Adrenal gland (tissue), 12 donors: Measurements from ENCODE around the gene FYCO1. TPM values are rescaled to one million over a fixed set of nuclear protein-coding genes. Genes with fewer than 3 reads are reported as not detected.

Experiments used
- DNase-seq, 7 donors: peaks; one replicate each; pipeline ENCODE4 v3.0.0-alpha.2; 2019 to 2020
- H3K27ac ChIP-seq, 5 donors: fragments of 200-600 bp; sonication (generic) in 4 of 5; 1 replicate in 3 of 5; 2 replicates in 2 of 5; pipeline versions ENCODE4 v1.5.1 to v1.8.0; 2016 to 2020; ENCODE audit warnings: mild to moderate bottlenecking in 1 of 5
- H3K27me3 ChIP-seq: fragments of 200-600 bp; 2 replicates; pipeline ENCODE4 v1.8.0; 2021
- H3K36me3 ChIP-seq, 2 donors: fragments of 200-600 bp; replicated peaks in 1 of 2; 1 replicate in 1 of 2; 2 replicates in 1 of 2; pipeline versions ENCODE4 v1.5.1 to v1.8.0; 2018 to 2022
- H3K4me1 ChIP-seq, 2 donors: fragments of 200-600 bp; replicated peaks in 1 of 2; 1 replicate in 1 of 2; 2 replicates in 1 of 2; pipeline versions ENCODE4 v1.5.1 to v1.8.0; 2018 to 2021
- H3K4me3 ChIP-seq, 4 donors: fragments of 200-600 bp; sonication (generic) in 3 of 4; one replicate each; pipeline ENCODE4 v1.5.1; 2016 to 2018
- H3K9me3 ChIP-seq, 3 donors: fragments of 200-600 bp; sonication (generic) in 1 of 3; replicated peaks in 1 of 3; 1 replicate in 2 of 3; 2 replicates in 1 of 3; pipeline versions ENCODE4 v1.5.1 to v1.8.0; 2016 to 2021
- POLR2A ChIP-seq, 2 donors: fragments of 450-650 bp; IDR thresholded peaks; one replicate each; pipeline ENCODE4 v1.6.1; 2017; ENCODE audit warnings: antibody characterized with exemption in 2 of 2, mild to moderate bottlenecking in 2 of 2, moderate library complexity in 1 of 2
- WGBS, 4 donors: extraction: QIAGEN DNeasy Blood & Tissue Kit in 2 of 4; methylation state at CpG; one replicate each; pipeline versions ENCODE4 v1.1.5 to v1.1.7; 2013 to 2017; 5-methylcytosine and 5-hydroxymethylcytosine counted together
- intact Hi-C, 2 donors: fragments of 100-400 bp; cut with DNase I; formaldehyde crosslinking; loops; one replicate each; pipeline versions ENCODE4 v1.14.1 to v1.15.0; 2022 to 2023
- polyA plus RNA-seq, 3 donors: library from polyadenylated mRNA; stranded (reverse); fragments of 200-250 nt in 2 of 3; fragments of 350-450 nt in 1 of 3; fragmentation: Illumina TruSeq in 1 of 3; extraction: RNeasy Lipid Tissue Mini Kit (QIAGEN cat#74804) in 1 of 3; gene quantifications; one replicate each; pipeline ENCODE4 v1.2.3, GENCODE V29; 2013 to 2014
- total RNA-seq, 9 donors: library from RNA; depleted of rRNA in 4 of 9; stranded (reverse); fragments of >200 nt in 4 of 9; fragments of 120-200 nt in 1 of 9; fragmentation: NEBNext Ultra II Directional in 1 of 9; extraction: Animal tissue kit (Norgen Biotek cat#: 25700) in 1 of 9; gene quantifications; one replicate each; pipeline versions ENCODE4 v1.1.0 to v1.2.4, GENCODE V29; 2013 to 2023
- TF ChIP-seq, protein P1 (sequence below), 6 experiments: fragments of 450-650 bp in 4 of 6; fragments of 200-600 bp in 2 of 6; sonication (generic) in 1 of 6; IDR thresholded peaks; 1 replicate in 5 of 6; 2 replicates in 1 of 6; pipeline versions ENCODE4 v1.5.1 to v1.8.0; 2016 to 2021; ENCODE audit warnings: antibody characterized with exemption in 6 of 6, mild to moderate bottlenecking in 2 of 6, moderate library complexity in 1 of 6
- donor health status: healthy with polysubstance abuse.
- donor health status: Bipolar disorder and iron deficiency.
- donor health status: DM: yes; HTN: yes; CAD: no.
- donor health status: DM: no; HTN: no; CAD: no.
- donor health status: DM: no; HTN: no; CAD: no.
- donor health status: DM: yes; HTN: yes; CAD: no.

FYCO1 gene
- total and polyA plus RNA-seq, 12 donors, result 12.3 to 74.3 (median 29.4) TPM

DNA sequence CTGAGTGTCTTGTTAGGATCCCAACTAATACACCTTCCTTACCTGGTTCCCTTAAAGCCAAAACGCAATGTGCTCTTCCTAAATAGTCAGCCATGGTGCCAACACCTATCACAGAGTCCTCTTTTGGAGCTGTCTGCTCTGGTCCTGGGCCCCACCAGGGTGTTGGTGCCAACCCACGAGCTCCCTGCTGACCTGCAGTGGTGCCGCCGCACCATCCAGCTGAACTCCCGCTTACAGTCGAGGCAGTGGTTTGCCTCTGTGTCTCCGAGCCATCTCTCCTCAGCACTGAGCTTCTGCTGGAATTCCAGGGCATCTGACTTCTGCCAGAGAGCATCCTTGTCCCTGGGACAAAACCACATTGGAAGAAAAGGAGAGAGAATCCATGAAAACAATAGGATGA, 36.4 kb downstream of the FYCO1 start:
- no peak for DNase-seq
- intact Hi-C loops, result no loop called here
- H3K4me3 ChIP-seq, result no peak overlapping the region
- no peaks in the 10 kb centered on the region for H3K27me3 ChIP-seq
- no peaks in the 10 kb centered on the region for H3K9me3 ChIP-seq
- no peaks in the 10 kb centered on the region for H3K4me1 ChIP-seq
- H3K27ac ChIP-seq, result no peak overlapping the region
- WGBS, 4 donors, result 86 to 95% (median 94%) methylated on average over 7 of the region's 7 CpGs
- peaks cover 0 to 97% of the 10 kb centered on the region in 2 donors for H3K36me3 ChIP-seq
- TF ChIP-seq, protein P1, sequence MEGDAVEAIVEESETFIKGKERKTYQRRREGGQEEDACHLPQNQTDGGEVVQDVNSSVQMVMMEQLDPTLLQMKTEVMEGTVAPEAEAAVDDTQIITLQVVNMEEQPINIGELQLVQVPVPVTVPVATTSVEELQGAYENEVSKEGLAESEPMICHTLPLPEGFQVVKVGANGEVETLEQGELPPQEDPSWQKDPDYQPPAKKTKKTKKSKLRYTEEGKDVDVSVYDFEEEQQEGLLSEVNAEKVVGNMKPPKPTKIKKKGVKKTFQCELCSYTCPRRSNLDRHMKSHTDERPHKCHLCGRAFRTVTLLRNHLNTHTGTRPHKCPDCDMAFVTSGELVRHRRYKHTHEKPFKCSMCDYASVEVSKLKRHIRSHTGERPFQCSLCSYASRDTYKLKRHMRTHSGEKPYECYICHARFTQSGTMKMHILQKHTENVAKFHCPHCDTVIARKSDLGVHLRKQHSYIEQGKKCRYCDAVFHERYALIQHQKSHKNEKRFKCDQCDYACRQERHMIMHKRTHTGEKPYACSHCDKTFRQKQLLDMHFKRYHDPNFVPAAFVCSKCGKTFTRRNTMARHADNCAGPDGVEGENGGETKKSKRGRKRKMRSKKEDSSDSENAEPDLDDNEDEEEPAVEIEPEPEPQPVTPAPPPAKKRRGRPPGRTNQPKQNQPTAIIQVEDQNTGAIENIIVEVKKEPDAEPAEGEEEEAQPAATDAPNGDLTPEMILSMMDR (IDR thresholded peaks at IDR 0.05), result no peak
- TF ChIP-seq POLR2A (IDR thresholded peaks at IDR 0.05), result no peak

DNA sequence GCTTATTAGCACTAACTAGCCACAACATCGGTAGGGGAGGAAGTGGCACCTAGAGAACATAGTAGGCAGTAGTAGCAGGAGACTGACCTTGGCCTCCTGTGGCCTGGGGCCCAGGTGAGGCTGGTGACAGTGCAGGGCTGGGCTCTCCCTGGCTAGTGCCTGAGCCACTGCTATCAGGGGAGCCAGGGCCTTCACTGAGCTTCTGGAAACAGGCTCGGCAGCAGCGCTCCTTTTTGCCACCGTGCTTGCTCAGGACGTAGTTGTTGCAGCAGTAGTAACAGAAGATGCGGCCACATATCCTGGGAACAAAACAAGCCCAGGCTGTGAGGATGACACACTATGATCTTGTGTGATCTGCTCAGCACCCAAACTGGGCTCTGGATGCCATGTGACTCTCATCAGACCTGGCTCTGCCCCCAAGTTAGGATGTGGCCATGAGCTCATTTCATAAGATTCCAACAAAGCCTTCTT, 37.3 kb downstream of the FYCO1 start:
- Histone ChIP-seq H3K4me1 (no peaks in the 10 kb centered on the region), H3K4me3 (no peak overlapping the region), H3K36me3 (peaks cover 0 to 97% of the 10 kb centered on the region in 2 donors), H3K27ac (no peak overlapping the region), H3K9me3 (no peaks in the 10 kb centered on the region), H3K27me3 (no peaks in the 10 kb centered on the region)
- WGBS, 4 donors, result 90 to 100% (median 92%) methylated on average over 1 to 6 of the region's 6 CpGs
- intact Hi-C loops, result no loop called here
- TF ChIP-seq, protein P1 (IDR thresholded peaks at IDR 0.05), result no peak
- no peak for TF ChIP-seq POLR2A (IDR thresholded peaks at IDR 0.05)
- no peak for DNase-seq

DNA sequence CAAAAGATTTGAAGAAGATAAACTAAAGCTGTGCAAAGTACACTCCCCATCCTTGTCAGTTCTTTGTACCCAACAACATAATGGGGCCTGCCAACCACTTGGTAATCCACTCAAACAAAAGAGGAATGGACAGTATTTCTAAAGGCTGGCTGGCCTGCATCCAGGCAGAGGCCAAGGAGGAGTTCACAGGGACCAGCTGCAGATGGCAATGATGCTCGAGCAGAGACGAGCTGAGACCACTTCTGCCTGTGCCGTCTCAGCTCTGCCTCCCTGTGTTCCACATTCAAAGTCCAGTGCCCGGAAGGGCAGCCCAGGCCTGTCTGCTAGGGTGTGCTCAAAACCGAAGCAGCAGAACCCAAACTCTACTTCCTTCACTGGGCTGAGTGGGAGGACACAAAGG, 38.0 kb downstream of the FYCO1 start:
- no peak for DNase-seq
- H3K4me3 ChIP-seq, result no peak overlapping the region
- no peaks in the 10 kb centered on the region for H3K9me3 ChIP-seq
- H3K27me3 ChIP-seq, result no peaks in the 10 kb centered on the region
- WGBS, 4 donors, result 72 to 84% (median 84%) methylated on average over 5 of the region's 5 CpGs
- intact Hi-C loops, result no loop called here
- no peak overlapping the region for H3K27ac ChIP-seq
- H3K36me3 ChIP-seq, result peaks cover 0 to 98% of the 10 kb centered on the region in 2 donors
- no peaks in the 10 kb centered on the region for H3K4me1 ChIP-seq
- TF ChIP-seq, protein P1 (IDR thresholded peaks at IDR 0.05), result no peak
- TF ChIP-seq POLR2A (IDR thresholded peaks at IDR 0.05), result no peak

DNA sequence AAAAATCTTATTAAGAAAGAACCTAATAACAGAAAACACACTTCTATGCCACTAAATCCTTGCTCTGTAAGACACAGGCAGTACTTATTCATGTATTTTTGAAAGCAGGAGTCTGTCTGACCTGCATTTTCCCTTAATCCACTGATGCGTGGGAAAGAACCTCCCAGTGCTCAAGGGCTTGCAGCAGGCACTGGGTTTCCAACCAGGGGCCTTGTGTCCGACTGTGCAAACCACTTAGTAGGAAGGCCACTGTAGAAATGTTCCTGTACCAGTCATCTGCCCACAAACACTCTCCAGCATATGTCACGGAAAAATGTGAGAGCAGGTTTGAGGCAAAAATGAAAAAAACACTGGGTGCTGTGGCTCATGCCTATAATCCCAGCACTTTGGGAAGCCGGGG, 39.9 kb downstream of the FYCO1 start:
- Histone ChIP-seq H3K27me3 (no peaks in the 10 kb centered on the region), H3K36me3 (peaks cover 0 to 98% of the 10 kb centered on the region in 2 donors), H3K4me1 (no peaks in the 10 kb centered on the region), H3K27ac (no peak overlapping the region), H3K4me3 (no peak overlapping the region), H3K9me3 (no peaks in the 10 kb centered on the region)
- 87 to 98% (median 97%) methylated on average over 3 to 4 of the region's 4 CpGs for WGBS, 4 donors
- no peak for DNase-seq
- intact Hi-C loops, result no loop called here
- TF ChIP-seq POLR2A (IDR thresholded peaks at IDR 0.05), result no peak
- TF ChIP-seq, protein P1 (IDR thresholded peaks at IDR 0.05), result no peak
